GM19035 (cell line): ENCODE results near the gene UBE3B.

ENCODE experiments used
- ATAC-seq: cut with Tn5 transposase; IDR thresholded peaks from one replicate; pipeline ENCODE4 v1.9.1; 2021; ENCODE audit not compliant: unreplicated experiment

UBE3B gene

GRCh38 chr12:109549613-109550270, 72.3 kb downstream of the UBE3B start:
- no peak for ATAC-seq

- ATAC-seq = no peak
Observed at GRCh38 chr12:109550281-109550680, 72.8 kb downstream of the UBE3B start.

- no peak for ATAC-seq
Observed at GRCh38 chr12:109551108-109551507, 73.7 kb downstream of the UBE3B start.

- ATAC-seq = no peak
Observed at GRCh38 chr12:109552971-109553370, 75.5 kb downstream of the UBE3B start.

GRCh38 chr12:109553483-109553882, 76.0 kb downstream of the UBE3B start:
- ATAC-seq = no peak

GRCh38 chr12:109553906-109554500, 76.6 kb downstream of the UBE3B start:
- ATAC-seq = no peak

GRCh38 chr12:109554761-109555160, 77.3 kb downstream of the UBE3B start:
- no peak for ATAC-seq

- ATAC-seq = no peak
Observed at GRCh38 chr12:109555431-109556315, 78.2 kb downstream of the UBE3B start.

GRCh38 chr12:109557200-109557599, 79.8 kb downstream of the UBE3B start:
- no peak for ATAC-seq

- no peak for ATAC-seq
Observed at GRCh38 chr12:109557805-109558204, 80.4 kb downstream of the UBE3B start.

- no peak for ATAC-seq
Observed at GRCh38 chr12:109558374-109559199, 81.2 kb downstream of the UBE3B start.

- ATAC-seq = no peak
Observed at GRCh38 chr12:109559200-109559505, 81.7 kb downstream of the UBE3B start.

GRCh38 chr12:109559601-109560000, 82.2 kb downstream of the UBE3B start:
- ATAC-seq = no peak

- ATAC-seq = no peak
Observed at GRCh38 chr12:109560867-109561710, 83.7 kb downstream of the UBE3B start.

GRCh38 chr12:109561711-109562030, 84.2 kb downstream of the UBE3B start:
- no peak for ATAC-seq

GRCh38 chr12:109562871-109563270, 85.4 kb downstream of the UBE3B start:
- ATAC-seq = no peak

- no peak for ATAC-seq
Observed at GRCh38 chr12:109563291-109564284, 86.2 kb downstream of the UBE3B start.

GRCh38 chr12:109566424-109566823, 89.0 kb downstream of the UBE3B start:
- ATAC-seq = no peak

- no peak for ATAC-seq
Observed at GRCh38 chr12:109567296-109567695, 89.9 kb downstream of the UBE3B start.
